Measurements from ENCODE around the gene GMPPB.
"Not testable (repeated sequence)": the region's sequence is repeated elsewhere in the genome, so short reads cannot be mapped to it uniquely, and the experiment has no call there.

Gene GMPPB

GRCh38 chr3:49713336-49714105, 10.2 kb downstream of the GMPPB start:
- DNase-seq (ENCODE audit: low read depth), result no peak

GRCh38 chr3:49712631-49713317, 11.0 kb downstream of the GMPPB start:
- DNase-seq (ENCODE audit: low read depth), result no peak

GRCh38 chr3:49712166-49712565, 11.6 kb downstream of the GMPPB start:
- DNase-seq (ENCODE audit: low read depth), result no peak

GRCh38 chr3:49711489-49711888, 12.3 kb downstream of the GMPPB start:
- DNase-seq (ENCODE audit: low read depth), result no peak

- DNase-seq (ENCODE audit: low read depth), result no peak
Measured at GRCh38 chr3:49709852-49710251, 13.9 kb downstream of the GMPPB start.

GRCh38 chr3:49707113-49707480, 16.7 kb downstream of the GMPPB start:
- peak; percentile 69 for DNase-seq (ENCODE audit: low read depth)

- DNase-seq (ENCODE audit: low read depth), result no peak
Measured at GRCh38 chr3:49706456-49707112, 17.2 kb downstream of the GMPPB start.

- no peak for DNase-seq (ENCODE audit: low read depth)
Measured at GRCh38 chr3:49705390-49705960, 18.3 kb downstream of the GMPPB start.

GRCh38 chr3:49704629-49705028, 19.1 kb downstream of the GMPPB start:
- no peak for DNase-seq (ENCODE audit: low read depth)

GRCh38 chr3:49703956-49704355, 19.8 kb downstream of the GMPPB start:
- no peak for DNase-seq (ENCODE audit: low read depth)

- DNase-seq (ENCODE audit: low read depth), result peak; percentile 74
Measured at GRCh38 chr3:49703443-49703927, 20.3 kb downstream of the GMPPB start.

- DNase-seq (ENCODE audit: low read depth), result no peak
Measured at GRCh38 chr3:49702672-49703071, 21.1 kb downstream of the GMPPB start.

- peak; percentile 32 for DNase-seq (ENCODE audit: low read depth)
Measured at GRCh38 chr3:49701388-49702077, 22.2 kb downstream of the GMPPB start.

GRCh38 chr3:49700453-49701128, 23.2 kb downstream of the GMPPB start:
- no peak for DNase-seq (ENCODE audit: low read depth)

GRCh38 chr3:49700014-49700413, 23.7 kb downstream of the GMPPB start:
- no peak for DNase-seq (ENCODE audit: low read depth)

GRCh38 chr3:49699281-49699979, 24.3 kb downstream of the GMPPB start:
- DNase-seq (ENCODE audit: low read depth), result no peak

GRCh38 chr3:49695350-49696015, 28.3 kb downstream of the GMPPB start:
- DNase-seq (ENCODE audit: low read depth), result not testable (repeated sequence)

GRCh38 chr3:49694409-49695070, 29.2 kb downstream of the GMPPB start:
- not testable (repeated sequence) for DNase-seq (ENCODE audit: low read depth)

- DNase-seq (ENCODE audit: low read depth), result not testable (repeated sequence)
Measured at GRCh38 chr3:49691481-49691880, 32.3 kb downstream of the GMPPB start.

- DNase-seq (ENCODE audit: low read depth), result not testable (repeated sequence)
Measured at GRCh38 chr3:49690856-49691255, 32.9 kb downstream of the GMPPB start.

All from ELR (cell line).